Activated naive CD8-positive, alpha-beta T cell treated with anti-CD3 and anti-CD28 coated beads, Interleukin-2, amount 50 U/mL, for 24 hours (primary cell): ENCODE measurements around the gene GPR89B.
"Not testable (repeated sequence)": the region's sequence is repeated elsewhere in the genome, so short reads cannot be mapped to it uniquely, and the experiment has no call there.

Experiments used
- ATAC-seq: fragments of 150-1000 bp; cut with Tn5 transposase; one replicate; pipeline ENCODE4 v1.10.0; 2021
- DNase-seq: peaks from one replicate; pipeline ENCODE4 v3.0.0; 2021
- H3K27ac Mint-ChIP-seq: one replicate; pipeline ENCODE4 v1.8.0; 2021; ENCODE audit warnings: mild to moderate bottlenecking, mixed read lengths
- H3K27me3 Mint-ChIP-seq: one replicate; pipeline ENCODE4 v1.8.0; 2021; ENCODE audit warnings: mixed read lengths
- H3K36me3 Mint-ChIP-seq: one replicate; pipeline ENCODE4 v1.8.0; 2021; ENCODE audit warnings: low read depth, mixed read lengths
- H3K4me1 Mint-ChIP-seq: one replicate; pipeline ENCODE4 v1.8.0; 2021; ENCODE audit warnings: mixed read lengths
- H3K4me3 Mint-ChIP-seq: one replicate; pipeline ENCODE4 v1.8.0; 2021; ENCODE audit warnings: mild to moderate bottlenecking, moderate library complexity, mixed read lengths
- H3K9me3 Mint-ChIP-seq: one replicate; pipeline ENCODE4 v1.8.0; 2021; ENCODE audit warnings: mixed read lengths

Gene GPR89B

DNA sequence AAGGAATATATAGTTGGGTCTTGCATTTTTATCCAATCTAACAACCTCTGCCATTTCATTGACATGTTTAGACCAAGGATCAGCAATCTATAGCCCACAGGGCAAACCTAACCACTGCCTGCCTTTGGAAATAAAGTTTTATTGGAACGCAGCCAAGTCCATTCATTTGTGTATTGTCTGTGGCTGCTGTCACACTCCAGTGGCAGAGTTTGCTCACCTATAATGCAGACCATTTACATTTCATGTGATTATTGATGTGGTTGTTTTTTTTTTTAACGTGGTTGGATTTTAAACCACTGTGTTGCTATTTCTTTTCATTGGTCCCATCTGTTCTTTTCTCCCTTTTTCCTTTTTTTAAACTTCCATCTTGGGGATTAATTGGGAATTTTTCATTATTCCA is 57.2 kb downstream of the GPR89B start:
- H3K27ac Mint-ChIP-seq = peak overlapping the region; percentile 24
- peak; percentile 83 for ATAC-seq
- not testable (repeated sequence) for H3K9me3 Mint-ChIP-seq, DNase-seq, H3K4me3 Mint-ChIP-seq, H3K27me3 Mint-ChIP-seq
- peaks cover 13% of the 10 kb centered on the region for H3K4me1 Mint-ChIP-seq
- H3K36me3 Mint-ChIP-seq = peaks cover 19% of the 10 kb centered on the region

DNA sequence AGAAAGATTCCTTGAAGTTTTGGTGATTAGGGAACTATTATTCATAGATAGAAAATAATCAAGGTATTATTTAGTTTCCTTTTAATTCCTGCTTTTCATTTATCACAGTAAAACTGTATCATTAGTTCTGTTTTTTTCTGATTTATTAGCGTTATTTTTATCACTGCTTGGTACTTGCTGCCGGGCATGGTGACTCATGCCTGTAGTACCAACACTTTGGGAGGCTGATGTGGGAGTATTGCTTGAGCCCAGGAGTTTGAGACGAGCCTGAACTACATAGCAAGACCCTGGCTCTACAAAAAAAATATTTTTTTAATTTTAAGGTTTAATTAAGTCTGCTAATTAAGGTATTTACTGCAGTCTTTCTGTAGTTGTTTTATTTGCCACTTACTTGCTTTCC is 59.7 kb downstream of the GPR89B start:
- Mint-ChIP-seq H3K36me3 (peaks cover 18% of the 10 kb centered on the region), H3K4me1 (peaks cover 13% of the 10 kb centered on the region)
- H3K9me3 Mint-ChIP-seq, H3K27me3 Mint-ChIP-seq, ATAC-seq, H3K4me3 Mint-ChIP-seq, DNase-seq, H3K27ac Mint-ChIP-seq: not testable (repeated sequence)

DNA sequence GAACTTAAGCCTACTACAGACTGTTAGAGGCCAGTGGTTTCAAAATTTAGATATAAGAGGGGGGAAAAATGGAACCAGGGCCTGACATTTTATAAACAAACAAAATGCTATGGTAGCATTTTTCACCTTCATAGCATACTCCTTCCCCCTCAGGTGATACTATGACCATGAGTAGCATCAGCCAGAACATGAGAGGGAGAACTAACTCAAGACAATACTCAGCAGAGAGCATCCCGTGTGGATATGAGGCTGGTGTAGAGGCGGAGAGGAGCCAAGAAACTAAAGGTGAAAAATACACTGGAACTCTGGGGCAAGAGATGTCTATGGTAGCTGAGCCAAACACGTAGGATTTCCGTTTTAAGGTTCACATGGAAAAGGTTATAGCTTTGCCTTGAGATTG is 64.7 kb downstream of the GPR89B start:
- H3K4me3 Mint-ChIP-seq, DNase-seq, ATAC-seq, H3K9me3 Mint-ChIP-seq, H3K27me3 Mint-ChIP-seq: not testable (repeated sequence)
- Mint-ChIP-seq H3K36me3 (peaks cover 19% of the 10 kb centered on the region), H3K4me1 (peaks cover 26% of the 10 kb centered on the region), H3K27ac (peak overlapping the region; percentile 79)

DNA sequence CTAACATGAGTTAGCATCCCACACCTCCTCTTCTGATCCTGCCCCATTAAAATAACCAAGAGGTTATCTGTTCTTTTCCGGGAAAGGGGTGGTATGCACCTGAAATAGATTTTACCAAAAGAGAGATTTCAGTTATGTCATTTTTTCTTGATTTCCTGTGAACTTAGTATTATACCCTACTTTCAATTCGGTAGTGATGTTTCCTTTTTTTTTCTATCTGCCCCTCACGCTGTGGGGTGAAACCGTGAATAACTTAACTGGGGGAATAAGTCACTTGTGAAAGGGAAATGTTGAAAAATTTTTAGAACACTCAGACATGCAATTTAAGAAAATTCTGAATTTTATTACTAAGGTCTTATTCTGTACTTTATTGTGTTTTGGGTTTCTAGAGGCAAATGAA is 65.2 kb downstream of the GPR89B start:
- Mint-ChIP-seq H3K27ac (peak overlapping the region; percentile 79), H3K36me3 (peaks cover 18% of the 10 kb centered on the region), H3K4me3 (peak overlapping the region; percentile 13), H3K4me1 (peaks cover 29% of the 10 kb centered on the region)
- peak; percentile 31 for ATAC-seq
- not testable (repeated sequence) for H3K9me3 Mint-ChIP-seq, H3K27me3 Mint-ChIP-seq, DNase-seq

DNA sequence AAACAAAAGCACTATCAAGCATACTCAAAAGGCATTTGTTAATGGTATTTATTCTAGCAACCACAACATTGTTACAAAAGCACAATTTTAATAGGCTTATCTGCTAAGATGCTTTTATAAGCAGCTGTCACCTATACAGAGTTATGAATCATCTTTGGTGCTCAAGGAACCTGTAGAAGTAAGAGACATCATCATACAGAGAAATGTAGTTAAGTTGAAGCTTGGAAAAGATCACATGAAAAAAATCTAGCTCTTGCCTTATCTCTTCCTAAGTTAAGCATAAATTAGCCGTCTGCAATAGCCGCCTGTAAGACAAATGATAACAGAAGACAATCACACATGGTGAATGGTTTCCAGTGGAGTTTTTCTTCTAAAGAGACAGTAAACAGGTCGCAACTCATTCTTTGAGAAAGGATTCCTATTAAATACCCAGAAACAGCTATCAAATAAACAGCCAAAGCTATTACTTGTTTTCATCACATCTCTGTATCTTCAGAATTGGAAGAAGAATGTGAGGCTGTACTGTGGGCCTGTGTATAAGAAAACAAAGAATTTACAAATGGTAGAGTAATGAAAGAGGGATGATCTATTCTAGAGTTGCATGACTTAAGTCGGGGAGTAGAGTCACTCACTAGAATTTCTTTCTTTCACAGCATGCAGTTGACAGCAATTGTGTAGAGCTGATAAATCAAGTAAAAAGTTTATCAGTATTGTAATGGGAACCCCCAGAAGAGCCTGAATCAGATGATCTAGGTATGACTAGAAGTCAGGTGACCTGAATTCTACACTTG is 65.8 kb downstream of the GPR89B start:
- peaks cover 18% of the 10 kb centered on the region for H3K36me3 Mint-ChIP-seq
- H3K27ac Mint-ChIP-seq = peak overlapping the region; percentile 76
- H3K27me3 Mint-ChIP-seq, DNase-seq, ATAC-seq, H3K4me3 Mint-ChIP-seq, H3K9me3 Mint-ChIP-seq: not testable (repeated sequence)
- peaks cover 33% of the 10 kb centered on the region for H3K4me1 Mint-ChIP-seq

DNA sequence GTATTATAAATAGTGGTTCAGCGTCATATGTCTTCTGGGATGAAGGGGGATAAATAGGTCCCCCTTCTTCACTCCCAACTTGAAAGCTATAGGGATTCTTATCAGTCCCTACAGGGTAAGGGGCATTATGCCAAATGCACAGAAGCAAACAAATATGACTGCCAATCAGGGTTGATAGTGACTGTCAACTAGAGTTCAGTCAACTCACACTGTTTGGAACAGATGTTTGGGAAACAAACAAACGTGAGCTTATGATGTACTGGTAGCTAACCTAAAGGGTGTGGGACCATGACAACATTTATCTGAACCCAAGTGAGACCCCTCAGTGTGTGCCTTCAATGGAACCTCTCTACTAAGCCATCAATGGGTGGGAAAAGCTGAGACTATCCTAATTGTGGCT is 67.9 kb downstream of the GPR89B start:
- not testable (repeated sequence) for H3K36me3 Mint-ChIP-seq, H3K27ac Mint-ChIP-seq, DNase-seq, H3K4me3 Mint-ChIP-seq, H3K27me3 Mint-ChIP-seq, H3K9me3 Mint-ChIP-seq, ATAC-seq
- peaks cover 32% of the 10 kb centered on the region for H3K4me1 Mint-ChIP-seq

DNA sequence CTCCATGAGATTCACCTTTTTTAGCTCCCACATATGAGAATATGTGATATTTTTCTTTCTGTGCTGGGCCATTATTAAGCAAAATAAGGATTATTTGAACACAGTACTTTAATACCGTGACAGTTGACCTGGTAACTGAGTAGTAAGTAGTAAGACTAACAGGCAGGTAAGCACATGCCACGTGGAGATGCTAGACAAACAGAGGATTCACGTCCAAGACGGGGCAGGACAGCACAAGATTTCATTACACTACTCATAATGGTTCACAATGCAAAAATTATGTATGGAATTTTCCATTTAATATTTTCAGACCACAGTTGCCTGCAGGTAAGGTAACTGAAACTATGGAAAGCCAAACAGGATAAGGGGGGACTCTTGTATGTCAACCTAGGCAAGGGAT is 79.5 kb downstream of the GPR89B start:
- ATAC-seq, H3K4me3 Mint-ChIP-seq, H3K27me3 Mint-ChIP-seq, H3K36me3 Mint-ChIP-seq, H3K27ac Mint-ChIP-seq, H3K4me1 Mint-ChIP-seq, DNase-seq, H3K9me3 Mint-ChIP-seq: not testable (repeated sequence)

DNA sequence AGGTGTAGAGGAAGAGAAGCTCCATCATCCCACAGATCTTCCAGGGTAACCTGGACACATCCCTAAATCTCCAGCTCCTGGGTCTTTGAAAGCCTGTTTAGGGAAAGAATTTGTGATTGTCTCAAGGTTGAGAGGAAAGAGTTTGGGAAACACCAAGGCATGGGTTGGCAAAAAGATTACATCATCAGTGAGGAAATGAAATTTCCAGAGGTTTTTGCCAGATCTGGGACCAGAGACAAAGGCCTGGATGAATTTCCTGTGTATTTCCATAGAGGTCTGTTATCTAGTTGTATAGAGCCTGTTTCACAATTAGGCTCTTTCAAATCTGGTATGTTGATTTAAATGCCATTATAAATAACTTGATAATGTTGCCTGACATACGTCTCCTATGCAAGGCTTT is 82.3 kb downstream of the GPR89B start:
- H3K27ac Mint-ChIP-seq = no peak overlapping the region
- peaks cover 23% of the 10 kb centered on the region for H3K27me3 Mint-ChIP-seq
- H3K9me3 Mint-ChIP-seq = no peaks in the 10 kb centered on the region
- H3K4me1 Mint-ChIP-seq = peaks cover 5% of the 10 kb centered on the region
- H3K36me3 Mint-ChIP-seq = peaks cover 3% of the 10 kb centered on the region
- no peak for DNase-seq
- ATAC-seq = no peak
- H3K4me3 Mint-ChIP-seq = no peak overlapping the region

DNA sequence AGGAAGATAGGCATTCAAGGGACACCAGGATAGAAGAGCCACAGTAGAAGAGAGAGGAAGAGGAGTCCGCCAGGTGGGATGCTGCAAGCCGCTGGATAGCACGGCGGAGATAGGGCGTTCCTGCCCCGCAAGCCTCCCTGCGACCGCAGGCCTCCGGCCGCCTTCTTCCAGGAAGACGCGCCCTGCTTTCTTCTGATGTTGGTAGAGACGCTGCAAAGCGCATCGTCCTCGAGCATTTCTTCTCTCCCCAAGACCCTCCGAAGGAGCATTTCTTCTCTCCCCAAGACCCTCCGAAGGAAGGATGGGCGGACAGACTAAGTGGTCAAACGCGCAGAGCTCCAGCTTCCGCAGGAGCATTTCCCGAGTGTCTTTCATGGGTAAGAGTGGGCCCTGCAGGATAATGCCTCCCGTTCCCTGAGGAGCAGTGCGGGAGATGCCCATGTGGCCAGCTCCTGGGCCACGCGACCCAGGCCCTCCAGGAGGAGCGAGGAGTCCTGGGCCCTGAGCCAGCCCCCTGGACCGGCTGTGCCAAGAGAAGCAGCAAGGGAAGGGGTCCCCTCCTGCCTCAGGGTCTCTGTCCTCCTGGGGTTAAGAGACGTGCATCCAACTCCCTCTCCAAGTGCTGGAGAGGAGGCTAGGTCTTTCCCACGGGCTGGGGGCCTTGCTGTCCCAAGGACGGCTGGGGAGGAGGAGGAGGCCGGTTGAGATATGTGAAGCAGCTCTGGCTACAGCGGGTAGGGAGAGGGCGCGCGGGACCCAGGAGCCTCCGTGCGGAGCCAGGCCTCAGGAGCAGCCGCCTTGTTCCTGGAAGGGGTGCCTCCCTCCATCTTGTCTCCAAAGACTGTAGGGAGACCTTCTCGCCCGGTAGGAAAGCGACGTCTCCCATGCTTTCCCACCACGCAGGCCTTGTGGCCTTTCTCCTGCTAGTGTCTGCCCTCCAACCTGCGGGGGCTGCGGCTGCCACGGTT is 85.2 kb downstream of the GPR89B start:
- H3K27me3 Mint-ChIP-seq = peaks cover 27% of the 10 kb centered on the region
- not testable (repeated sequence) for ATAC-seq, H3K27ac Mint-ChIP-seq, H3K9me3 Mint-ChIP-seq, DNase-seq, H3K4me3 Mint-ChIP-seq, H3K36me3 Mint-ChIP-seq, H3K4me1 Mint-ChIP-seq

DNA sequence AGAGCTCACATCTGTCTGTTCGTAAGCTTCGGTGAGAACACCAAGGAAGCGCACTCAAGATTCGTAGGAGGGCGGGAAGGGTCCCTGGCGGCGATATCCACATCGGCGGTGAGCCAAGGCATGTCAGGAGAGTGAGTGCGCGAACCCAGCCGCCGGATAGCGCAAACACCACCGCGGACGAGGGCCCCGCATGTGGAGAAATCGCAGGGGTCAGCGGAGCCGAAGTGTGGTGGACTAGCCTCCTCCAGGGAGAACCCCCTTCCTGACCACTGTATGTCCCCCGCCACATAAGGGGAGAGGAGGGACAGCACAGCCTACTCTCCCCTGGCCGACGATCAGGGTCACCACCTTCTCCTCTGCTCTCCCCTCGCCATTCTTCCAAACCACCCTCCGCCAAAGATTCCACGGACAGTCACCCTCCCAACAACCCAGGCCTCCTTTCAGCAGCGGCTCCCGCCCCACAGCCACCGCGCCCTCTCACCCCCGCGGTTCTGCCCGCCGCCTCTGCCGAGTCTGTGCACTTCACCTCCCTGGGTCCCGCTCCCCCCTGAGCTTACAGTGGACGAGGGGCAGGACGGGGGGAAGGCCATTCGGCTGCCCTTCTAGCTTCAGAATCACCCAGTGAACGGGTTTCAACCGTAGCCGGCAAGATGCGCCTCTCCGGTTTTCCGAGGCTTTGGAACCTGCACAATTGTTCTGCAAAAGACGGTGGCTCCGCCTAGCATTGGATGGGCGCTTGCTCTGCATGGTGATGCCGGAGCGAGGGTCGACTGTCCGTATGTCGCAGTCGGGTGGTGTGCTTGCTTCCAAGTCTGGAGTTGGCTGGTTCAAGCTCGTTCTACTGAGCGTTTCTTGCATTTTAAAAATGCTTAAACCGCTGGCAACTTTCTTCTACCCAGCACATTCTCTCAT is 86.3 kb downstream of the GPR89B start:
- Mint-ChIP-seq H3K27me3 (peaks cover 27% of the 10 kb centered on the region), H3K4me3 (peak overlapping the region; percentile 50)
- H3K9me3 Mint-ChIP-seq, H3K36me3 Mint-ChIP-seq, DNase-seq, H3K27ac Mint-ChIP-seq, H3K4me1 Mint-ChIP-seq: not testable (repeated sequence)
- peak; percentile 40 for ATAC-seq

DNA sequence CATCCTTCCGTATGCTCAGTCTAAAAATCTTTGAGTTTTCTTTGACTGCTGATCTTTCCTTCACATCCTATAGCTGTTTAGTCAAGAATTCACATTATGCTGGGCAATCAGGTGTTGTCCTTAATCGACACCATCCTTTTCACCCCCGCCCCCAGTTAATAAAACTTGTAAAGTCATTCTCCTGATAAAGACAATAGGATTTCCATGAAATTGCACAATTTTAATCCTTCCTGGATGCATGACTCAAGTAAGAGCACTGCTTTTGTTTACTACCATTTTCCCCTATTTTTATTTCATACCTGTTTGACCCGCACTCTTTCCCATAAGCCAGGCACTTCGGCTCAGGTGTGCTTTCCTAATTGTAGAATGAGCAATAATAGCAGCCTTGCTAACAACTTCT is 96.7 kb downstream of the GPR89B start:
- H3K27me3 Mint-ChIP-seq, H3K36me3 Mint-ChIP-seq, H3K4me3 Mint-ChIP-seq, H3K4me1 Mint-ChIP-seq, H3K9me3 Mint-ChIP-seq, DNase-seq, ATAC-seq, H3K27ac Mint-ChIP-seq: not testable (repeated sequence)

DNA sequence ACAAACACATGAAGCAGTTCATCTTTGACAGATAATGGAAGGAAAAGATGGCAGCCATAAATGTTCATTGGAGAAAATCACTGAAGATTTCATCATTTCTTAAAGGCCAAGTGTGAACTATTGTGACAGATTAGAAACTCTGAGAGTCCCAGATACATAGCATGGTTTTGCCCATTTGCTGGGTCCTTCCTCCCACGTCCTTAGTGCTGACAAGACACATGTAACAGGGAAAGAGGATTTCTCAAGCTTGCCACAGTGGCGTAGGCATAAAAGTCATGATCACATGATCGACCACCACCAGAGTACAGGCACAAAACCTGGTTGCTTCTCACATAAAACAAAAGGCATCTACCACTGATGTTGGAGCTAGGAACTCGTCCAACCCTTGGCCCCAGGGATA is 98.8 kb downstream of the GPR89B start:
- H3K9me3 Mint-ChIP-seq, H3K27ac Mint-ChIP-seq, H3K27me3 Mint-ChIP-seq, H3K4me3 Mint-ChIP-seq, H3K4me1 Mint-ChIP-seq, DNase-seq, ATAC-seq, H3K36me3 Mint-ChIP-seq: not testable (repeated sequence)

DNA sequence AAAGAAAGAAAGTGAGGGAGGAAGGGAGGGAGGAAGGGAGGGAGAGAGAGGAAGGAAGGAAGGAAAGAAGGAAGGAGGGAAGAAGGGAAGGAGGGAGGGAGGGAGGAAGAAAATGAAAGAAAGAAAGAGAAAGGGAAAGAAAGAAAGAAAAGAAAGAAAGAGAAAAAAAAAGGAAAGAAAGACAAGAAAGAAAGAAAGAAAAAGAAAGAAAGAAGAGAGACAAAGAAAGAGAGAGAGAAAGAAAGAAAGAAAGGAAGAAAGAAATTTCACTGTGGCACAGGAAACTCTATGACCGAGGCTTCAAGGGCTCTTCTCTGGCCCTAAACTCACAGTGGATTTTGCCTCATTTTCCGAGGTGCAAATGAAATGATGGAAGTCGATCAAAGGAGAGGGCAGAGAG is 104.0 kb downstream of the GPR89B start:
- H3K36me3 Mint-ChIP-seq, H3K27me3 Mint-ChIP-seq, DNase-seq, ATAC-seq, H3K9me3 Mint-ChIP-seq, H3K4me1 Mint-ChIP-seq: not testable (repeated sequence)
- H3K4me3 Mint-ChIP-seq = peak overlapping the region; percentile 62
- peak overlapping the region; percentile 46 for H3K27ac Mint-ChIP-seq

DNA sequence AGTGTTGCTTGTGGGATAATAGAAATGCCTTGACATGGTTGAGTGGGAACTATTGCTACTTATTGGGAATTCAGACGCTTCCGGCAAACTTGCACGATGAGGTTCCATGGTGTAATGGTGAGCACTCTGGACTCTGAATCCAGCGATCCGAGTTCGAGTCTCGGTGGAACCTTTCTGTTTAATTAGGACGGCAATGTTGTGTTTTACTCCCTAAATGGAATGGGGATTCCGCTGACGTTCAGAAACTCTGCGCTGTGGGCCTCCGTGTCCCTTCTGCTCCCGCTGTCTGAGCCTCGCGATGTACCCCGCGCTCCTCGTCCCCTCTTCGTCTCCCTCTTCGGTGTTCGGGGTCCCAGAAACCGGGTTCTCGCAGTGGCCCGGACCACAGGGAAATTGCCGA is 104.5 kb downstream of the GPR89B start:
- not testable (repeated sequence) for H3K4me1 Mint-ChIP-seq, H3K27ac Mint-ChIP-seq, H3K36me3 Mint-ChIP-seq, H3K27me3 Mint-ChIP-seq, H3K9me3 Mint-ChIP-seq, H3K4me3 Mint-ChIP-seq, DNase-seq
- peak; percentile 85 for ATAC-seq
